Mononuclear cell (primary cell): ENCODE data around the gene RGPD8. TPM values are rescaled to one million over a fixed set of nuclear protein-coding genes. Genes with fewer than 3 reads are reported as not detected.
"Not testable (repeated sequence)": the region's sequence is repeated elsewhere in the genome, so short reads cannot be mapped to it uniquely, and the experiment has no call there.

Experiments
- H3K27me3 ChIP-seq: 2 replicates; pipeline ENCODE4 v1.6.0; 2011; ENCODE audit warnings: low read length, control low read depth; ENCODE audit not compliant: insufficient read depth
- H3K4me1 ChIP-seq: 2 replicates; pipeline ENCODE4 v1.5.1; 2011; ENCODE audit warnings: mild to moderate bottlenecking, low read length, control low read depth; ENCODE audit not compliant: insufficient read depth
- H3K4me3 ChIP-seq: 2 replicates; pipeline ENCODE4 v1.5.1; 2011; ENCODE audit warnings: mild to moderate bottlenecking, low read length, moderate library complexity
- H3K9me3 ChIP-seq: 2 replicates; pipeline ENCODE4 v1.5.1; 2011; ENCODE audit warnings: low read depth, mild to moderate bottlenecking, control low read depth, low read length
- total RNA-seq: library from RNA; depleted of rRNA; stranded (reverse); fragments of >200 nt; gene quantifications from one replicate; pipeline ENCODE4 v1.2.3, GENCODE V29; 2012

Gene RGPD8
- total RNA-seq = 96.6 TPM

DNA sequence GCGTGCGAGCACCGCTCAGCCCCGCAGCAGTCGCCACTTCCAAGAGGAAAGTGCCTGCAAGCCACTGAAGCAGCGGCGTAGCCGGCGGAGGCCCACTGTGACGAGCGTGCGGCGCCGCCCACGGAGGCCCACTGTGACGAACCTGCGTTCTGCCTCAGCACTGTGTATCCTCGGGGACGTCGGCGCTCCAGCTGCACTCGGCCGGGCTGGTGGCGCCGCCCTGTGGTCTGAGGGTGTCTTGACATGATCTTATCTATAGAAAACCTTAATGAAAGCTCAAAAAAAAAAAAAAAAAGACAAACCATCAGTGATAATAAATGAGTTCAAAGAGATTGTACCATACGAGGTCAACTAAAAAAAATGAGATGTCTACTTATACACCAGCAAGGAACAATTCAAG lies at the start of gene RGPD8:
Gene RGPD8 (minus strand): TSS at position 166 of the 400 bp plus-strand sequence. CDS start 192 bp downstream, outside the sequence.
- H3K4me1 ChIP-seq, H3K9me3 ChIP-seq, H3K27me3 ChIP-seq: not testable (repeated sequence)
- H3K4me3 ChIP-seq = peak within 1 kb of the TSS; percentile 31

DNA sequence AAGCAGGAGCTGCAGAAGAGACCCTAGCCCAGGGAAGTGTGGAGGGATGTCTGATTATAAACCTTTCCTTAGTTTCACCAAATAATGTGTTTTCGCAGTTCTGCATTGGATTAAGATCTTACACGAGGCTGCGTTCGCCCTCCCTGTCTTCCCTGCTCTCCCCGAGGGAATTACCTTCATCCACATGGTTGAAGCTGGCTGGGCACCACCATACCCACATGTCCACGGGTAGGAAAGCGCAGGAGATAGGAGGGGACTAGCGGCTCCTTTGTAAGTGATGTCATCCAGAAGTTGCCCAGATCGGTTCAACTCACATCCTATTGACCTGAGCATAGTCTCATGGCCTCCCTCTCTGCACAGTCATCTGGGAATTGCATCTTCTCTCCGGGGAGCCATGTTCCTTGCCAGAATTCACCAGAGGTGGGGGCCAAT lies 49.6 kb upstream of the RGPD8 start:
- Histone ChIP-seq H3K4me1 (peaks cover 24% of the 10 kb centered on the region), H3K4me3 (peak overlapping the region; percentile 80), H3K27me3 (no peaks in the 10 kb centered on the region), H3K9me3 (no peaks in the 10 kb centered on the region)

GRCh38 chr2:112482309-112483041 lies 49.0 kb upstream of the RGPD8 start:
- peaks cover 24% of the 10 kb centered on the region for H3K4me1 ChIP-seq
- peak overlapping the region; percentile 80 for H3K4me3 ChIP-seq
- H3K27me3 ChIP-seq = no peaks in the 10 kb centered on the region
- H3K9me3 ChIP-seq = no peaks in the 10 kb centered on the region

- H3K9me3 ChIP-seq = no peaks in the 10 kb centered on the region
- no peaks in the 10 kb centered on the region for H3K27me3 ChIP-seq
- peak within 1 kb of the TSS; percentile 82 for H3K4me3 ChIP-seq
- peaks cover 24% of the 10 kb centered on the region for H3K4me1 ChIP-seq
Observed at GRCh38 chr2:112481528-112482233, 48.2 kb upstream of the RGPD8 start, which contains the start of gene TTL. Gene TTL, plus strand, starts transcription at chr2:112482156. Its CDS starts 189 bp downstream, at chr2:112482345.

DNA sequence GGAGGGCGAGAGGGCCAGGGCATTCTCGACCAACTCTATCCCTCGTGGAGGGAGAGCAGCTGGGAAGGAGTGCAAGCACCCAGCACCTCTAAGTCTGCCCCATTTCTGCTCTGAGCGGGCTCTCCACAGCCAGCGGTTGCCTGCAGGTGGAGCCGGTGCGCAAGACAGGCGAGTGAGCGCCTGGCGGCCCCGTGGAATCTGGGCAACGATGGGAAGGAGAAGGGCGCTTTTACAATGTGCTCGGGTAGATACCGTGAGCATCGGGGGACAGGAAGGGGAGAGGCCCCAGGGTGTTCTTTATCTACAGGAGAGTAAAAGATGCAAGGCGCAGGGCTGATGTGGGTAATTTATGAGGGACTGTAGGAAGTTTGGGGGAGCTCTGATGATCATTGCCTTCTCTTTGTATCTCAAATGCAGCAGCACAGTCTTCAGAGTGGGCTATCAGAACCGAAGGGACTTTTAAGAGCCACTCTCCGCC lies 47.6 kb upstream of the RGPD8 start:
- H3K9me3 ChIP-seq = no peaks in the 10 kb centered on the region
- H3K4me1 ChIP-seq = peaks cover 24% of the 10 kb centered on the region
- H3K4me3 ChIP-seq = peak overlapping the region; percentile 82
- no peaks in the 10 kb centered on the region for H3K27me3 ChIP-seq

GRCh38 chr2:112480530-112481049 lies 47.1 kb upstream of the RGPD8 start:
- Histone ChIP-seq H3K27me3 (no peaks in the 10 kb centered on the region), H3K4me3 (peak overlapping the region; percentile 82), H3K4me1 (peaks cover 24% of the 10 kb centered on the region), H3K9me3 (no peaks in the 10 kb centered on the region)

GRCh38 chr2:112476434-112476833 lies 43.0 kb upstream of the RGPD8 start:
- no peak overlapping the region for H3K4me3 ChIP-seq
- H3K4me1 ChIP-seq = peaks cover 9% of the 10 kb centered on the region
- H3K27me3 ChIP-seq = no peaks in the 10 kb centered on the region
- no peaks in the 10 kb centered on the region for H3K9me3 ChIP-seq

DNA sequence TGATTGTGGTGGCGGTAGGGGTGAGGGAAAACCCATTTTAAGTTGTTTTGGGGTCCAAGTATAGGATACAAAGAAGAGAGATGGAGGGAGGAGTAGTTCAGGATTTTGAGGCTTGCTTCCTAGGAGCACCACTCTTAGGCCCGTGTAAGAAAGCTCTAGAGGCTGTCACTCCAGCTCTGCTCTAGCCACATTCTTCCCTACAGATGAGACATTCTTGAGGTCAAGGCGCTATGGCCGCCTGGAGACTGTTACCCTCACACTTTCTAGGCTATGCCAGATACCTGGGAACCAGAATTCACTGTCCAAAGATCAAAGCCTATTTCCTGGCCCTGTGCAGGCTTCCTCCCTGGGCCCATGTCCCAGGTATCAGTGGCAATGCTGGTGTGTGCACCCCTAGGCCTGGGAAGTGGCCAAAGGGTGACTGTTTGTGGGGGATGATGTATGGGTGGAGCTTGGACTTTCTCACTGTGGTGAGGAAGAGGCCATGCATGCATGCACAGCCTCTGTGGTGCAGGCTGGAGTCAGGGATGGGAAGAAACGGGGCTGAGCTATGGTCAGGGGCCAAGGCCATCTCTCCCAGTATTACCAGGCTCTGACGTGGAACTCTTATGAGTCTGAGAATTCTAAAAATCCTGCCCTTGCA lies 41.5 kb upstream of the RGPD8 start:
- no peak overlapping the region for H3K4me3 ChIP-seq
- H3K9me3 ChIP-seq = no peaks in the 10 kb centered on the region
- no peaks in the 10 kb centered on the region for H3K4me1 ChIP-seq
- no peaks in the 10 kb centered on the region for H3K27me3 ChIP-seq

GRCh38 chr2:112472547-112473263 lies 39.3 kb upstream of the RGPD8 start:
- peaks cover 4% of the 10 kb centered on the region for H3K27me3 ChIP-seq
- no peak overlapping the region for H3K4me3 ChIP-seq
- H3K9me3 ChIP-seq = no peaks in the 10 kb centered on the region
- no peaks in the 10 kb centered on the region for H3K4me1 ChIP-seq

GRCh38 chr2:112465382-112465781 lies 31.9 kb upstream of the RGPD8 start:
- no peaks in the 10 kb centered on the region for H3K4me1 ChIP-seq
- H3K9me3 ChIP-seq = no peaks in the 10 kb centered on the region

DNA sequence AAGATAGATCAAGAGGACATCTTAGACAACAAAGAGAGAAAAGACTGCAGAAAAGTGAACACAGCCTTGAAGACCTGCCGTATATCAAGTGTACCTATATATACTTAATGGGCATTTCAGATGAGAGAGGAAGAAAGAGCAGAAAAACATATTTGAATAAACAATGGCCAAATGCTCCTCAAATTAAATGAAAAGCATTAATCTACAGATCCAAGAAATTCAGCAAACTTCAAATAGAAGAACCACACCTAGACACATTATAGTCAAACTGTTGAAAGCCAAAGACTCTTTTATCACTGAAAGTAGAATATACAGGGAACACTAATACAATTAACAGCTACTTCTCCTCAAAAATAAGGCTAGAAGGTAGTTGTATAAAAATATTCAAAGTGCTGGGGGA lies 29.8 kb upstream of the RGPD8 start:
- H3K9me3 ChIP-seq = no peaks in the 10 kb centered on the region
- peaks cover 15% of the 10 kb centered on the region for H3K27me3 ChIP-seq
- no peak overlapping the region for H3K4me3 ChIP-seq
- no peaks in the 10 kb centered on the region for H3K4me1 ChIP-seq

More at GRCh38 chr2:112465382-112465781, 31.9 kb upstream of the RGPD8 start:
- Histone ChIP-seq H3K27me3 (peaks cover 15% of the 10 kb centered on the region), H3K4me3 (no peak overlapping the region)

- H3K4me3 ChIP-seq = no peak overlapping the region
- H3K4me1 ChIP-seq = no peaks in the 10 kb centered on the region
- H3K9me3 ChIP-seq = no peaks in the 10 kb centered on the region
- H3K27me3 ChIP-seq = peaks cover 10% of the 10 kb centered on the region
Observed at GRCh38 chr2:112462178-112462577, 28.7 kb upstream of the RGPD8 start.

DNA sequence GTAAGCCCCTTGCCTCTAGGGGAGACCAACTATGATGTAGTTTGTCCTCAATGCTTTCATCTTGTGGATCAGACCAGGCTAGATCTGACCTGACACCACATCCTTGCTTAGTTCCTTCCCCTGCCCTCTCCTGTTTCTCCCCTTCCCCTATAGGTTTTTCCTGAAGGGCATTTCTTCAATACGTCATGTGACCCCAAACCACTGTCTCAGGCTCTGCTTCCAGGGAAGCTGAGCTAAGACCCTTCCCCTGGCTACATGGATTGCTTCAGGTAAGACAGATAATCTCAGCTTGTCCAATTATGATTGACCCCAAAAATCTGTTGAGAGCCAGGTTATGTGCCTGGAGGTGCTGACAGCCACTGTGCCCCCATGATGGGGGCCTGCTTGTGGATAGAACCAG lies 25.9 kb upstream of the RGPD8 start:
- no peaks in the 10 kb centered on the region for H3K4me1 ChIP-seq
- H3K9me3 ChIP-seq = no peaks in the 10 kb centered on the region
- peaks cover 10% of the 10 kb centered on the region for H3K27me3 ChIP-seq
- no peak overlapping the region for H3K4me3 ChIP-seq

DNA sequence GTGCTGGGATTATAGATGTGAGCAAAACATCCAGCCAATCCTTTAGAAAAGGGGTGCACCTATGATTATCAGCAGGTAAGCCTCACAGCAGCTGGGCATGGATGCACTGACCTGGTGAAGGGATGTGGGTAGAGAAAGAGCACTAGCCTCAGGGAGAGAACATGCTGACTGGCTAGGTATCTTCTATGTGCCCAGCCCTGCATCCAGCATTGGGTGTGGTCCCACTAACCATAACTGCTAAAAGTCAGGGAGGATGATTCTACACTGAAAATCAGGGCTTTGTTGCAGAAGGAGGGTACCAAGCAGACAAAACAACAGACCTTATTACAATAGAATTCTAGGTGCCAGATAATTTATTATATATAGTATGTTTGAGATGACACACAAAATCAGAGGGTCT lies 21.1 kb upstream of the RGPD8 start:
- Histone ChIP-seq H3K4me1 (no peaks in the 10 kb centered on the region), H3K9me3 (no peaks in the 10 kb centered on the region), H3K4me3 (no peak overlapping the region), H3K27me3 (no peaks in the 10 kb centered on the region)
